Left renal cortex interstitium (tissue), 4 donors: ENCODE data around the gene SLC9A7. TPM values are rescaled to one million over a fixed set of nuclear protein-coding genes. Genes with fewer than 3 reads are reported as not detected.
"Not testable (repeated sequence)": the region's sequence is repeated elsewhere in the genome, so short reads cannot be mapped to it uniquely, and the experiment has no call there.

Experiments
- DNase-seq, 4 donors: peaks; one replicate each; pipeline ENCODE4 v3.0.0-alpha.2; 2013; ENCODE audit warnings: low read depth in 4 of 4, low spot score in 2 of 4, missing footprints in 1 of 4
- polyA plus RNA-seq, 4 donors: library from polyadenylated mRNA; unstranded; fragments of 120-200 nt; gene quantifications; one replicate each; pipeline ENCODE4 v1.2.1, GENCODE V29; 2013; ENCODE audit not compliant: insufficient read length in 4 of 4

SLC9A7 gene
- polyA plus RNA-seq, 4 donors = 4.0 to 5.5 (median 5.0) TPM

GRCh38 chrX:46755671-46756070 is 3.2 kb downstream of the SLC9A7 start:
- no peak for DNase-seq

GRCh38 chrX:46754586-46755061 is 4.3 kb downstream of the SLC9A7 start:
- no peak for DNase-seq

- no peak for DNase-seq
These were observed 4.9 kb downstream of the SLC9A7 start for GRCh38 chrX:46754036-46754435.

- DNase-seq = no peak
These were observed 8.0 kb downstream of the SLC9A7 start for GRCh38 chrX:46750889-46751288.

- no peak for DNase-seq
These were observed 14.9 kb downstream of the SLC9A7 start for GRCh38 chrX:46744009-46744408.

- DNase-seq = no peak
These were observed 15.9 kb downstream of the SLC9A7 start for GRCh38 chrX:46743046-46743445.

- DNase-seq = no peak
These were observed 19.2 kb downstream of the SLC9A7 start for GRCh38 chrX:46739736-46740135.

GRCh38 chrX:46737462-46737861 is 21.5 kb downstream of the SLC9A7 start:
- DNase-seq = no peak

- DNase-seq = no peak
These were observed 21.9 kb downstream of the SLC9A7 start for GRCh38 chrX:46737041-46737440.

- no peak for DNase-seq
These were observed 23.3 kb downstream of the SLC9A7 start for GRCh38 chrX:46735622-46736021.

GRCh38 chrX:46733226-46733625 is 25.7 kb downstream of the SLC9A7 start:
- no peak for DNase-seq

- DNase-seq = no peak
These were observed 28.2 kb downstream of the SLC9A7 start for GRCh38 chrX:46730765-46731164.

- DNase-seq = no peak
These were observed 31.5 kb downstream of the SLC9A7 start for GRCh38 chrX:46727441-46727840.

GRCh38 chrX:46723569-46723927 is 35.4 kb downstream of the SLC9A7 start:
- DNase-seq = not testable (repeated sequence)

GRCh38 chrX:46722742-46723568 is 36.0 kb downstream of the SLC9A7 start:
- DNase-seq = no peak

GRCh38 chrX:46716796-46717195 is 42.1 kb downstream of the SLC9A7 start:
- no peak for DNase-seq

GRCh38 chrX:46715997-46716396 is 42.9 kb downstream of the SLC9A7 start:
- no peak for DNase-seq

GRCh38 chrX:46715530-46715929 is 43.4 kb downstream of the SLC9A7 start:
- no peak for DNase-seq

GRCh38 chrX:46713672-46714490 is 45.0 kb downstream of the SLC9A7 start:
- DNase-seq = no peak

GRCh38 chrX:46712764-46713163 is 46.2 kb downstream of the SLC9A7 start:
- DNase-seq = no peak

- no peak for DNase-seq
These were observed 47.8 kb downstream of the SLC9A7 start for GRCh38 chrX:46710927-46711623.
